Smooth muscle cell (in vitro differentiated cells): ENCODE data around the gene ERBB4. TPM values are rescaled to one million over a fixed set of nuclear protein-coding genes. Genes with fewer than 3 reads are reported as not detected.

Source experiments
- DNase-seq: peaks from one replicate; lab custom pipeline; 2025; ENCODE audit not compliant: unreplicated experiment; lab: John Stamatoyannopoulos, UW
- H2AFZ ChIP-seq: fragments of 200-600 bp; sonication (generic); 2 replicates; pipeline ENCODE4 v1.6.0; 2016; ENCODE audit warnings: antibody characterized with exemption, low read depth, mild to moderate bottlenecking
- H3F3A ChIP-seq: fragments of 200-600 bp; sonication (generic); 2 replicates; pipeline ENCODE4 v1.6.0; 2017; ENCODE audit warnings: antibody characterized with exemption, low read depth
- H3K27ac ChIP-seq: fragments of 200-600 bp; sonication (generic); 2 replicates; pipeline ENCODE4 v1.5.1; 2016; ENCODE audit warnings: low read depth, mild to moderate bottlenecking
- H3K27me3 ChIP-seq: fragments of 200-600 bp; sonication (generic); 2 replicates; pipeline ENCODE4 v1.6.1; 2016; ENCODE audit warnings: low read depth, mild to moderate bottlenecking
- H3K36me3 ChIP-seq: fragments of 200-600 bp; sonication (generic); 2 replicates; pipeline ENCODE4 v1.5.1; 2016; ENCODE audit warnings: low read depth
- H3K4me1 ChIP-seq: fragments of 200-600 bp; sonication (generic); 2 replicates; pipeline ENCODE4 v1.5.1; 2016; ENCODE audit warnings: low read depth
- H3K4me2 ChIP-seq: fragments of 200-600 bp; sonication (generic); 2 replicates; pipeline ENCODE4 v1.6.0; 2016; ENCODE audit warnings: mild to moderate bottlenecking
- H3K4me3 ChIP-seq: fragments of 200-600 bp; sonication (generic); 2 replicates; pipeline ENCODE4 v1.5.1; 2016; ENCODE audit warnings: mild to moderate bottlenecking
- H3K79me2 ChIP-seq: fragments of 200-600 bp; sonication (generic); 2 replicates; pipeline ENCODE4 v1.6.0; 2016; ENCODE audit warnings: low read depth, mild to moderate bottlenecking
- H3K9ac ChIP-seq: fragments of 200-600 bp; sonication (generic); 2 replicates; pipeline ENCODE4 v1.6.0; 2016; ENCODE audit warnings: low read depth
- H3K9me3 ChIP-seq: fragments of 200-600 bp; sonication (generic); replicated peaks from 2 replicates; pipeline ENCODE4 v1.5.1; 2016; ENCODE audit warnings: low read depth
- H4K20me1 ChIP-seq: fragments of 200-600 bp; sonication (generic); 2 replicates; pipeline ENCODE4 v1.6.0; 2016; ENCODE audit warnings: low read depth
- WGBS: methylation state at CpG from one replicate; pipeline ENCODE4 v1.1.7; 2016; ENCODE audit warnings: low lambda C conversion rate; 5-methylcytosine and 5-hydroxymethylcytosine counted together
- polyA plus RNA-seq: library from polyadenylated mRNA; unstranded; fragments of >200 nt; fragmentation: Nextera tagmentation; extraction: Ambion mirVana; gene quantifications from 2 replicates; pipeline ENCODE4 v1.2.1, GENCODE V29; 2016
- total RNA-seq: library from RNA; depleted of rRNA; stranded (reverse); fragments of >200 nt; gene quantifications from 2 replicates; pipeline ENCODE4 v1.2.3, GENCODE V29; 2014
- TF ChIP-seq, protein P1 (sequence below): fragments of 200-600 bp; sonication (generic); IDR thresholded peaks from 2 replicates; pipeline ENCODE4 v1.5.1; 2017; ENCODE audit warnings: borderline replicate concordance, mild to moderate bottlenecking, antibody characterized with exemption; ENCODE audit not compliant: insufficient read depth, poor library complexity, severe bottlenecking

ERBB4 gene
- total and polyA plus RNA-seq, 2 experiments from 2014 or later: 0.67 TPM; not detected in 1

DNA sequence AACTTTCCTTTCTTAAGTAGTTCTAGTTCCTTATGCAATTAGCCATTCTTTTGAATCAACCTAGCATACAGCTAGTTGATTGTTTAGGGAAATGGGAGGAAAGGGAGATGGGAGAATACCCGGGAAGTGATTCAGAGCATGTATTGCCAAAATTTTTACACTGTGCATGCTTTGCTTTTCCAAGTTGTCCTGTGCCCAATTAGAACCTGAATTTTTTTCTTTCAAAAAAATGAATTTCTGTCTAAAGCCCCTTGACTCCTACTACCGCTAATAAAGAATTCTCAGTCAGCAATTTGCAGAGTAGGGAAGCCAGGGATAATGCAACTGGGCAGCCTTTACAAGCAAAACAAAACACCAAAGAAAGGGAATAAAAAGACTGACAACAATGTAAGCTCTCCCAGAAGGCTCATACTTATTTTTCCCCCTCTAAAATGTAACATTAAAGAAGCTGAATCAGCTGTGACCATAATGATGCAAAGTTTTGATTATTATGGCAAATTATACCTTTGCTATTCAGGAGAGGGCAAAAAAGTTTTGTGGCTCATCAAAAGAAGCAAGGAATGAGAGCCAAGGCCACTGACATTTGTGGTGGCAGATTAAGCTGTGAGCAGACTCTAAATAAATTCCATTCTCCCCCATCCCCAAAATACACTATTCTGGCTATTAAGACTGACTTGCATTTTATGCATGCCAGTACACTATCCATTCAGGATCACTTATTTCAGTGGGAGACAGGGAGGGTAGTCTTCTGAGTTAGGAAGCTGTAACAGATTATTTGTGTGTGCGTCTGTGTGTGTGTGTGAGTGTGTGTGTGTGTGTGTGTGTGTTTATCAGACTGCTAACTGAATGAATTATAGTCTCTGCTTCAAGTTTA lies 174.3 kb downstream of the ERBB4 start:
- Histone ChIP-seq H3K9ac (no peak overlapping the region), H3K79me2 (no peaks in the 10 kb centered on the region), H3K4me3 (no peak overlapping the region), H3K4me2 (peak overlapping the region; percentile 53), H3F3A (no peaks in the 10 kb centered on the region), H2AFZ (peak overlapping the region; percentile 46), H3K27ac (no peak overlapping the region), H3K27me3 (no peaks in the 10 kb centered on the region), H4K20me1 (no peaks in the 10 kb centered on the region), H3K4me1 (peaks cover 27% of the 10 kb centered on the region), H3K9me3 (no peaks in the 10 kb centered on the region), H3K36me3 (no peaks in the 10 kb centered on the region)
- 45% methylated on average over 3 of the region's 3 CpGs for WGBS
- TF ChIP-seq, protein P1, sequence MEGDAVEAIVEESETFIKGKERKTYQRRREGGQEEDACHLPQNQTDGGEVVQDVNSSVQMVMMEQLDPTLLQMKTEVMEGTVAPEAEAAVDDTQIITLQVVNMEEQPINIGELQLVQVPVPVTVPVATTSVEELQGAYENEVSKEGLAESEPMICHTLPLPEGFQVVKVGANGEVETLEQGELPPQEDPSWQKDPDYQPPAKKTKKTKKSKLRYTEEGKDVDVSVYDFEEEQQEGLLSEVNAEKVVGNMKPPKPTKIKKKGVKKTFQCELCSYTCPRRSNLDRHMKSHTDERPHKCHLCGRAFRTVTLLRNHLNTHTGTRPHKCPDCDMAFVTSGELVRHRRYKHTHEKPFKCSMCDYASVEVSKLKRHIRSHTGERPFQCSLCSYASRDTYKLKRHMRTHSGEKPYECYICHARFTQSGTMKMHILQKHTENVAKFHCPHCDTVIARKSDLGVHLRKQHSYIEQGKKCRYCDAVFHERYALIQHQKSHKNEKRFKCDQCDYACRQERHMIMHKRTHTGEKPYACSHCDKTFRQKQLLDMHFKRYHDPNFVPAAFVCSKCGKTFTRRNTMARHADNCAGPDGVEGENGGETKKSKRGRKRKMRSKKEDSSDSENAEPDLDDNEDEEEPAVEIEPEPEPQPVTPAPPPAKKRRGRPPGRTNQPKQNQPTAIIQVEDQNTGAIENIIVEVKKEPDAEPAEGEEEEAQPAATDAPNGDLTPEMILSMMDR: no peak
- DNase-seq: no peak

GRCh38 chr2:212361174-212361756 lies 177.3 kb downstream of the ERBB4 start:
- TF ChIP-seq, protein P1: no peak
- no peak for DNase-seq
- no peaks in the 10 kb centered on the region for H3K79me2 ChIP-seq
- 81% methylated on average over 1 of the region's 1 CpG for WGBS
- no peaks in the 10 kb centered on the region for H3K27me3 ChIP-seq
- no peak overlapping the region for H3K4me2 ChIP-seq
- H3F3A ChIP-seq: no peaks in the 10 kb centered on the region
- H3K4me3 ChIP-seq: no peak overlapping the region
- H3K27ac ChIP-seq: no peak overlapping the region
- no peaks in the 10 kb centered on the region for H3K36me3 ChIP-seq
- peak overlapping the region; percentile 26 for H2AFZ ChIP-seq
- H3K4me1 ChIP-seq: peaks cover 33% of the 10 kb centered on the region
- H3K9ac ChIP-seq: no peak overlapping the region
- H4K20me1 ChIP-seq: no peaks in the 10 kb centered on the region
- no peaks in the 10 kb centered on the region for H3K9me3 ChIP-seq

DNA sequence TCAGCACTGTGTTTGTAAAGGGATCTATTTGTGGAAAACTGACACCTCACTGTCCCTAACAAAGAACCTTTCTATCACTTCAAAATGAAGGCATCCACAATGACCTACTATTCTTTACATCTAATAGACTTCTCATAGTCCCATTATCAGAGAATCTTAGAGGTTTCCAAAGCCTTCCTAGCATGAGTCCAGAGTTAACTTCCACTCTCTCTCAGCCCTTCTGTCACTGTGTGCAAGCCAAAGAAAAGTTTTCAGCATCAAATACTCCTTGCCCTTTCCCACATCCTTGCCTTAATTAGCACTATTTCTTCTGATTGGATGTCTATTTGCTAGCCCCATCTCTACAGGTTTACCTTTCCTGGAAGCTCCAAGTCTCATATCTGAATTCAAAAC lies 178.5 kb downstream of the ERBB4 start:
- TF ChIP-seq, protein P1: no peak
- H3K4me3 ChIP-seq: no peak overlapping the region
- no peak for DNase-seq
- H3K27ac ChIP-seq: no peak overlapping the region
- H3F3A ChIP-seq: no peaks in the 10 kb centered on the region
- H4K20me1 ChIP-seq: no peaks in the 10 kb centered on the region
- no peak overlapping the region for H2AFZ ChIP-seq
- H3K79me2 ChIP-seq: no peaks in the 10 kb centered on the region
- no peaks in the 10 kb centered on the region for H3K27me3 ChIP-seq
- peaks cover 33% of the 10 kb centered on the region for H3K4me1 ChIP-seq
- no peak overlapping the region for H3K4me2 ChIP-seq
- no peaks in the 10 kb centered on the region for H3K36me3 ChIP-seq
- H3K9me3 ChIP-seq: no peaks in the 10 kb centered on the region
- H3K9ac ChIP-seq: no peak overlapping the region
